ENCODE data around the gene TXN. TPM values are rescaled to one million over a fixed set of nuclear protein-coding genes. Genes with fewer than 3 reads are reported as not detected.
A peak's percentile ranks its signal among the peaks of the same experiment; 100 is the strongest.

TXN gene
- total RNA-seq (100 to 1,000 TPM in 4 of 7 donors, 10 to 100 TPM in 3; 84.4 to 176 (median 104) TPM), polyA plus RNA-seq (100 to 1,000 TPM; 117 to 135 TPM)
- long read RNA-seq, donor 1, transcript TXN-202 (5 exons, 869 nt) = major isoform, 28 of 28 reads
- long read RNA-seq, donor 1, partial matches to known transcripts = 0 of 28 reads
- long read RNA-seq, donor 1, other reads (novel, unspliced or antisense) = 0 of 28 reads
- long read RNA-seq, donor 2, transcript TXN-202 (5 exons, 869 nt) = major isoform, 102 of 103 reads
- long read RNA-seq, donor 2, partial matches to known transcripts = 0 of 103 reads
- long read RNA-seq, donor 2, other reads (novel, unspliced or antisense) = 0 of 103 reads
- long read RNA-seq, donor 3, transcript TXN-202 (5 exons, 869 nt) = major isoform, 108 of 112 reads
- long read RNA-seq, donor 3, partial matches to known transcripts = 2 of 112 reads
- long read RNA-seq, donor 3, other reads (novel, unspliced or antisense) = 2 of 112 reads

DNA sequence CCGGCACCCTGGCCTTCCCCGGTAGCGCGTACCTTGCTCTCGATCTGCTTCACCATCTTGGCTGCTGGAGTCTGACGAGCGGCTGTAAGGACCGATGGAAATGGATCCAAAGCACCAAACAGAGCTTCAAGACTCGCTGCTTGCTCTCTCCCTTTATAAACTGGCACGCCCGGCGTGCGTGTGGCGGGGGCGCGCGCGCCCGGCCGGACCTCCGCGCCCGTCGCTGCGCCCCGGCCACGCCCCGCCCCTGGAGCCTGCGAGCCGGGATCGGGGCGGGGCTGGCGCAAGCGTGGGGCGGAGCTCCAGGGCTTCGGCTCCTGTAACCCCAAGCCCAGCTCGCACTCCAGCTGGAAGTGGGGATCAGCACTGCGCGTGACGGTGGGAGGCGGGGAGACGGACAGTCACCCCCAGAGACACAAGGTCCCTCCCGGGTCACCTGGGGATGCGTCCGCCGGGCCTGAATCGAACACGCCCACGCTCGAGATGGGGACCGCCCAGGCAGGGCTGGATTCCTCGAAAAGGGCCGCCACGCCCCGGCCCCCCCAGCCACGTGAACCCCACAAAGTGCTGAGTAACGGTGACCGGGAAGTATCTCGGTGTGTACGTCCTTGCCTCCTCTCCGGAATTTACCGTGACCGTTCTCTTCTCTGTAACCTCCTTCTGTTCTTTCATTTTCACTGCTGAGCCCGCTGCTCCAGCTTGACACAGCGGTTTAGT is at the start of gene TXN:
Gene TXN, minus strand, starts transcription at position 128 of the 717 bp plus-strand sequence. Its CDS starts 72 bp downstream, at position 56.
- no peaks in the 10 kb centered on the region for H3K9me3 ChIP-seq
- peak within 1 kb of the TSS; percentile 62 to 93 for H3K27ac ChIP-seq
- H3K4me3 ChIP-seq = peak within 1 kb of the TSS; percentile 95
- no peaks in the 10 kb centered on the region for H3K36me3 ChIP-seq
- TF ChIP-seq, protein P1, sequence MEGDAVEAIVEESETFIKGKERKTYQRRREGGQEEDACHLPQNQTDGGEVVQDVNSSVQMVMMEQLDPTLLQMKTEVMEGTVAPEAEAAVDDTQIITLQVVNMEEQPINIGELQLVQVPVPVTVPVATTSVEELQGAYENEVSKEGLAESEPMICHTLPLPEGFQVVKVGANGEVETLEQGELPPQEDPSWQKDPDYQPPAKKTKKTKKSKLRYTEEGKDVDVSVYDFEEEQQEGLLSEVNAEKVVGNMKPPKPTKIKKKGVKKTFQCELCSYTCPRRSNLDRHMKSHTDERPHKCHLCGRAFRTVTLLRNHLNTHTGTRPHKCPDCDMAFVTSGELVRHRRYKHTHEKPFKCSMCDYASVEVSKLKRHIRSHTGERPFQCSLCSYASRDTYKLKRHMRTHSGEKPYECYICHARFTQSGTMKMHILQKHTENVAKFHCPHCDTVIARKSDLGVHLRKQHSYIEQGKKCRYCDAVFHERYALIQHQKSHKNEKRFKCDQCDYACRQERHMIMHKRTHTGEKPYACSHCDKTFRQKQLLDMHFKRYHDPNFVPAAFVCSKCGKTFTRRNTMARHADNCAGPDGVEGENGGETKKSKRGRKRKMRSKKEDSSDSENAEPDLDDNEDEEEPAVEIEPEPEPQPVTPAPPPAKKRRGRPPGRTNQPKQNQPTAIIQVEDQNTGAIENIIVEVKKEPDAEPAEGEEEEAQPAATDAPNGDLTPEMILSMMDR (IDR thresholded peaks at IDR 0.05) = no peak
- TF ChIP-seq EP300 (IDR thresholded peaks at IDR 0.05) (peak; percentile 65), POLR2A (IDR thresholded peaks at IDR 0.05) (peak; percentile 82)
- no peaks in the 10 kb centered on the region for H3K27me3 ChIP-seq
- intact Hi-C loops (cut with DNase I) = no loop called here
- peak; percentile 89 to 93 (median 90) for DNase-seq
- H3K4me1 ChIP-seq (ENCODE audit: insufficient read depth) = peaks cover 8% of the 10 kb centered on the region
- WGBS, 3 donors = 0% methylated on average over 59 to 65 of the region's 65 CpGs

DNA sequence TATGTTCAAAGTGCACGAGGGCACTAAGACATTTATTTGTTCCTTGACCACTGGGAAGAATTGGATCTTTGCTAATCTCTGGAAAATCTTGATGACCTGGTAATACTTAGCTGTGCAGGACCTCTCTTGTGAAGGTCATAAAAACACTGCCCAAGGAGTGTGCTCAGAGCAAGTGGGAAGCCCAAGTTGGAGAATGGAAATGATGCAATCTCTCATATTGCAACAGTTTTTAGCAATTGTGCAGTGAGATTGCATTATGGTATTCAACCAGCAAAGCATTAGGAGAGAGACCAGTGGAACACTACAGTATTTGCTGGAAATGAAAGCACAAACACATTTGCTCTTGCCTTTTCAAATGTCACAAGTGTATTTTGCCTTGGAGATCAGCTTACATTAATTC is 46.8 kb upstream of the TXN start:
- intact Hi-C loops (cut with DNase I) = no loop called here
- Histone ChIP-seq H3K4me1 (ENCODE audit: insufficient read depth) (no peaks in the 10 kb centered on the region), H3K9me3 (no peaks in the 10 kb centered on the region), H3K27me3 (no peaks in the 10 kb centered on the region), H3K4me3 (no peak overlapping the region), H3K27ac (no peak overlapping the region), H3K36me3 (no peaks in the 10 kb centered on the region)
- TF ChIP-seq, protein P1 (IDR thresholded peaks at IDR 0.05) = no peak
- TF ChIP-seq POLR2A (IDR thresholded peaks at IDR 0.05) = no peak
- TF ChIP-seq EP300 (IDR thresholded peaks at IDR 0.05) = no peak
- no peak for DNase-seq
- 59 to 84% (median 75%) methylated on average over 1 of the region's 1 CpG for WGBS, 3 donors

DNA sequence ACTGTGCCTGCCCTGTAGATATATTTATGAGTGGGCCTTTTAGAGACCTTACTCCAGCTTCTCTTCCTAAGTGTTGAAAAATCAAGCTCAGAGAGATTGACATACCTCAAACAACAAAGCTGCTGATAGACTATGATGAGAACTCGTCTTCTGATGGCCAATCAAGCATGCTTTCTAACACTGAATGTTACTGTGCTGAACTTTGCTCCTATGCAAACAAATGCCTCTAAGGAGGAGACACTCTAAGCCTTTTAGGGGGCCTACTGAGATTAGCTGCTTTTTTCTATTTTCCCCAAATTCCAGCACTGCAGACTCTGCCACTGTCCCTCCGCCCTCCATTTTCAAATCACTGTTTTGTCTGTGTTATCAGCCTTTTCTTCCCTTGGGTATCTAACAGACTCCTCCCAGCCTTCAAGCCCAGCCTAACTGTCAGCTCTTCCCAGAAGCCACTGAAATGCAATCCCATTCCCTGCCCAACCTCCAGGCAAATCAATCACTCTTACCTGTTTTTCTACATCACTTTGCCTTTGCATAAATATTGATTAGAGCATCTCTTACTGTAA is 41.8 kb upstream of the TXN start:
- no peaks in the 10 kb centered on the region for H3K36me3 ChIP-seq
- H3K27ac ChIP-seq = no peak overlapping the region
- no peaks in the 10 kb centered on the region for H3K9me3 ChIP-seq
- TF ChIP-seq, protein P1 (IDR thresholded peaks at IDR 0.05) = no peak
- no peak overlapping the region for H3K4me3 ChIP-seq
- DNase-seq = no peak
- no peaks in the 10 kb centered on the region for H3K4me1 ChIP-seq (ENCODE audit: insufficient read depth)
- H3K27me3 ChIP-seq = no peaks in the 10 kb centered on the region
- WGBS, 3 donors = 56 to 58% (median 57%) methylated on average over 2 of the region's 2 CpGs
- intact Hi-C loops (cut with DNase I) = no loop called here

DNA sequence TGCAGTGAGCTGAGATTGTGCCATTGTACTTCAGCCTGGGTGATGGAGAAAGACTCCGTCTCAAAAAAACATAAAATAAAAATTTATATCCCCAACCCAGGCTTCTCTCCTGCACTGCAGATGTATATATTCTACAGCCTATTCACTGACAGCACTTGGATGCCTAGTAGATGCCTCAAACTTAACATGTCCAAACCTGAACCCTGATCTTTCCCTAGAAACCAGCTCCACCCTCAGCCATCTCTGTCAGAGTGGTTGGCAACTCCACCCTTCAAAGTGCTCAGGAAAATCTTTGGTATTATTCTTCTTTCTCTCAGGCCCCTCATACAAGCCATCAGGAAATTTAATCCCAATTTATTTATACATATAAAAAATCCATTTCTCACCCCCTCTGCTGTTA is 36.9 kb upstream of the TXN start:
- WGBS, 3 donors = 94 to 100% (median 96%) methylated on average over 1 of the region's 1 CpG
- Histone ChIP-seq H3K4me3 (no peak overlapping the region), H3K36me3 (no peaks in the 10 kb centered on the region), H3K9me3 (no peaks in the 10 kb centered on the region), H3K27ac (no peak overlapping the region), H3K27me3 (no peaks in the 10 kb centered on the region), H3K4me1 (ENCODE audit: insufficient read depth) (no peaks in the 10 kb centered on the region)
- DNase-seq = no peak
- intact Hi-C loops (cut with DNase I) = no loop called here
- no peak for TF ChIP-seq POLR2A (IDR thresholded peaks at IDR 0.05)
- TF ChIP-seq EP300 (IDR thresholded peaks at IDR 0.05) = no peak
